Kidney epithelial cell (primary cell): ENCODE measurements around the gene PCDHA10. TPM values are rescaled to one million over a fixed set of nuclear protein-coding genes. Genes with fewer than 3 reads are reported as not detected.
A peak's percentile ranks its signal among the peaks of the same experiment; 100 is the strongest.
"Not testable (repeated sequence)": the region's sequence is repeated elsewhere in the genome, so short reads cannot be mapped to it uniquely, and the experiment has no call there.

Experiments used
- DNase-seq: peaks from one replicate; pipeline ENCODE4 v3.0.0-alpha.2; 2010; ENCODE audit warnings: low read depth
- H3K27me3 ChIP-seq: 2 replicates; pipeline ENCODE4 v1.6.0; 2011; ENCODE audit warnings: low read length; ENCODE audit not compliant: control insufficient read depth, insufficient read depth
- H3K36me3 ChIP-seq: 2 replicates; pipeline ENCODE4 v1.5.1; 2011; ENCODE audit warnings: low read length; ENCODE audit not compliant: control insufficient read depth, insufficient read depth
- H3K4me3 ChIP-seq: 2 replicates; pipeline ENCODE4 v1.5.1; 2011; ENCODE audit warnings: low read depth, mild to moderate bottlenecking, control low read depth, low read length
- CTCF ChIP-seq: IDR thresholded peaks from 2 replicates; pipeline ENCODE4 v1.5.1; 2011; ENCODE audit warnings: mild to moderate bottlenecking, moderate library complexity, low read length, control low read depth, inconsistent platforms; ENCODE audit not compliant: insufficient read depth, poor library complexity, severe bottlenecking
- total RNA-seq: library from RNA; depleted of rRNA; stranded (reverse); fragments of >200 nt; gene quantifications from 2 replicates; pipeline ENCODE4 v1.2.3, GENCODE V29; 2015

The PCDHA10 gene
- total RNA-seq, 1 donor from 2014 or later = 0.33 TPM

GRCh38 chr5:140870221-140871201, 14.8 kb downstream of the PCDHA10 start:
- peaks cover 3% of the 10 kb centered on the region for H3K27me3 ChIP-seq
- no peak for DNase-seq
- H3K4me3 ChIP-seq = no peak overlapping the region
- no peaks in the 10 kb centered on the region for H3K36me3 ChIP-seq
- TF ChIP-seq CTCF = no peak

- DNase-seq = no peak
- Histone ChIP-seq H3K36me3 (no peaks in the 10 kb centered on the region), H3K4me3 (no peak within 1 kb of the TSS), H3K27me3 (peaks cover 3% of the 10 kb centered on the region)
- no peak for TF ChIP-seq CTCF
Measured at GRCh38 chr5:140875085-140876065, 19.7 kb downstream of the PCDHA10 start, which contains the start of gene PCDHA12. PCDHA12 (plus strand) TSS chr5:140875308; CDS start chr5:140875473, 165 bp downstream.

GRCh38 chr5:140876541-140877261, 21.0 kb downstream of the PCDHA10 start:
- H3K27me3 ChIP-seq, DNase-seq, H3K4me3 ChIP-seq, H3K36me3 ChIP-seq: not testable (repeated sequence)

- no peak for TF ChIP-seq CTCF
- Histone ChIP-seq H3K4me3 (no peak overlapping the region), H3K36me3 (no peaks in the 10 kb centered on the region)
Measured at GRCh38 chr5:140877262-140877581, 21.5 kb downstream of the PCDHA10 start.

GRCh38 chr5:140881889-140882590, 26.3 kb downstream of the PCDHA10 start, which contains the start of gene PCDHA13:
PCDHA13 (plus strand) TSS chr5:140882124; CDS start chr5:140882269, 145 bp downstream.
- Histone ChIP-seq H3K27me3 (peaks cover 3% of the 10 kb centered on the region), H3K36me3 (no peaks in the 10 kb centered on the region), H3K4me3 (no peak within 1 kb of the TSS)
- TF ChIP-seq CTCF = peak; percentile 20
- no peak for DNase-seq

More at GRCh38 chr5:140877262-140877581, 21.5 kb downstream of the PCDHA10 start:
- no peak for DNase-seq
- no peaks in the 10 kb centered on the region for H3K27me3 ChIP-seq
